HG03045 (cell line): ENCODE measurements around the gene RHBDD1.
"Not testable (repeated sequence)": the region's sequence is repeated elsewhere in the genome, so short reads cannot be mapped to it uniquely, and the experiment has no call there.

Experiments used
- ATAC-seq: cut with Tn5 transposase; IDR thresholded peaks from one replicate; pipeline ENCODE4 v1.9.1; 2021; ENCODE audit warnings: mild to moderate bottlenecking, moderate library complexity; ENCODE audit not compliant: unreplicated experiment

Gene RHBDD1

GRCh38 chr2:226839951-226840350 is 4.1 kb downstream of the RHBDD1 start:
- ATAC-seq, result no peak

DNA sequence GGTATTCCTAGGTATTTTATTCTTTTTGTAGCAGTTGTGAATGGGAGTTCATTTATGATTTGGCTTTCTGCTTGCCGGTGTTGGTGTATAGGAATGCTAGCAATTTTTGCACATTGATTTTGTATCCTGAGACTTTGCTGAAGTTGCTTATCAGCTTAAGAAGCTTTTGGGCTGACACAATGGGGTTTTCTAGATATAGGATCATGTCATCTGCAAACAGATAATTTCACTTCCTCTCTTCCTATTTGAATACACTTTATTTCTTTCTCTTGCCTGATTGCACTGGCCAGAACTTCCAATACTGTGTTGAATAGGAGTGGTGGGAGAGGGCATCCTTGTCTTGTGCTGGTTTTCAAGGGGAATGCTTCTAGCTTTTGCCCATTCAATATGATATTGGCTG is 7.1 kb downstream of the RHBDD1 start:
- not testable (repeated sequence) for ATAC-seq

DNA sequence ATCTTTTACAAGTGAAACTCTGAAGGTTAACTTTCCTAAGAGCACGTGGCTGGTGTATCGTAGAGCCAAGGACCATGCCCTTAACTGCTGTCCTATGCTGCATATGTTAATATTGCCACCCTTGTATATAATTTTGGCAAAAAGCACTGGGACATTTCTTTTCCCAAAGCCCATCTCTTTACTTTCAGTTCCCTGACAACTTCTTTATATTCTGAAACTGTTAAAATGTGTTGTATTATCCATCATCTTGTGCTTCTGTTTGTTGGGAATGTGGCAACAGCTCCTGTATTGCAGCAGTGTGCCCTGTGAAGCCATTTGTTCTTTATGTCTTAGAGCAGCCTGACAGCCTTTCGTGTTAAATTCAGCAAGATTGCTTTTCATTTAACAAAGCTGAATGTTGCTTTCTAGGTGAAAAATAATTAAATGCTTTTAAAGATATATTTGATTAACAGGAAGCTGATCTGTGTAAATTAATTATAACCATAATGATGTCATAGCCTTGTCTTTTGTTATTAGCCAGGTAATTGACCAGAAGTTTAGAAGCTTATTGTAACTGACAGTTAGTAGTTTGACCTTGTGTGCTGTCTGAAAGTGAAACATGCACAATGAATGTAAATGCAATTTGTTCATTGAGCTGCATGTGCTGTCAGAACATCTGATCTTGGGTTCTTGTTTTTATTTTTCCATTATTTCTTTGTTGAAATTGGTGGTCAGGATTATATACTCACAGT is 9.7 kb downstream of the RHBDD1 start:
- no peak for ATAC-seq

GRCh38 chr2:226847090-226847489 is 11.2 kb downstream of the RHBDD1 start:
- ATAC-seq, result no peak

DNA sequence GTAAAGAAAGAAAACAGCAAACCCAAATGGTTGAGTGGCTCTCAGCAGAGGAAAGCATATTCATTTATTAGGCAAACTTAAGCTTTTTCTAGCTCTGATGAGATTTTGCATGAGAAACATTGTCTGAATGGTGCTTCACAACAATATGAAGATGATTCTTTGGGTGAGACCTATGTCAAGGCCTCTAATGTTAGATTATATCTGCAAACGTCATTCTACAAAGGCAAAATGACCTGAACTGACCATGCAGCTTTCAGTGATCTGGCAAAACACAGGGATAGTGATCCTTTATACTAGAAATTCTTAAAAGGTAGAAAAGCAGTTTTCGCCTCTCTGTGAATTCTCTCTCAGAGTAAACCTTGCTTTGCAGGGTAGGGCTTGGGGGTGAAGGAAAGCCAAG is 11.7 kb downstream of the RHBDD1 start:
- ATAC-seq, result no peak

DNA sequence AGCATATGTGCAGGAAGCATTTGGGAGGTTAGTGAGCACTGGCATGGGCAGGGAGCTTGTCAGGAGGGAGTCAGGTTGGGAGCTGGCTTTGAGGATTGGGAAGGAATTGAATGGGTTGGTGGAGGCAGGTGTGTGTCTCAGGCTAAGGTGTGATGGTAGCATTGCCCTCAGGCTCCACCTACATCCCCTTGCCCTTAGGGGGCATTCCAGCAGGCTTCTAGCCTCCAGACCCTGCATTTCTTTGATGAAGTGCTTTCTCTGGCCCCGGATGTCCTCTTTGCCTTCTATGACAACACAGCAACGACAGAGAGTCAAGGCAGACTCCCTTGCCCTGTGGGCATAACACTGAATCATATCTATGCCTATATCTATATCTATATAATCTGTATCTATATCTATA is 13.5 kb downstream of the RHBDD1 start:
- ATAC-seq, result no peak

DNA sequence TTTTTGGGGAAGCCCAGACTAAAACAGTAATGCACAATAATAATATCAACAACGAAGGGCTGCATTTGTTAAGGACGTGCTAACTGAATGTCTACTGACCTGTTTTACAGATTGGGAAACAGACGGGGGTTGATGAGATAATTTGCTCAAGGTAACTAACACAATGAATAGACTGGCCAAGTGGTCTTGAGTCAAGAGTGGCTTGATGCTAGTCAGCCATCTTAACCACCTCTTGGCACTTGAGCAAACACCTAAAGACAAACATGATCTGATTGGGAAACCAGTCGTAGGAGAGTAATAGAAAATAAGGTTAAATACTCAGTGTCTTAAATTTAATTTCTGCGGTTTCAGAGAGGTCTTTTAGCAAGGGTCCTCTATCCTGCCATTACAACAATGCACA is 14.2 kb downstream of the RHBDD1 start:
- ATAC-seq, result no peak

- no peak for ATAC-seq
Observed at GRCh38 chr2:226855787-226856186, 19.9 kb downstream of the RHBDD1 start.

DNA sequence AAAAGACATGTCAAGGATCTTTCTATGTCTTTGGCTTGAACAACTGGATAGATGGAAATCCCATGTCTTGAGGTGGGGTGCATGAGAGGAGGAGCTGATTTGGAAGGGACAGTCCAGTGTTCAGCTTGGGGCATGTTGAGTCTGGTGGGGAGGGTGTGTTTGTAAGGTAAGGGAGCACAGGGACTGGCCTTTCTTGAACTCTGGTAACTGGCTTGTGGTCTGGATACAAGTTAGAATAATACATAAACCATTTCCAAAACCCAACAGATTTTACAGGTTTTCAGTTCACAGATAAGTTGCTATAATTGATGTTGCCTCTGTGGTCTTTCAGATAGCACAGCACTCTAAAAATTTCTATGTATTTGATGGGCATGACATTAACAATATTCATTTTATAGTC is 24.2 kb downstream of the RHBDD1 start:
- no peak for ATAC-seq

DNA sequence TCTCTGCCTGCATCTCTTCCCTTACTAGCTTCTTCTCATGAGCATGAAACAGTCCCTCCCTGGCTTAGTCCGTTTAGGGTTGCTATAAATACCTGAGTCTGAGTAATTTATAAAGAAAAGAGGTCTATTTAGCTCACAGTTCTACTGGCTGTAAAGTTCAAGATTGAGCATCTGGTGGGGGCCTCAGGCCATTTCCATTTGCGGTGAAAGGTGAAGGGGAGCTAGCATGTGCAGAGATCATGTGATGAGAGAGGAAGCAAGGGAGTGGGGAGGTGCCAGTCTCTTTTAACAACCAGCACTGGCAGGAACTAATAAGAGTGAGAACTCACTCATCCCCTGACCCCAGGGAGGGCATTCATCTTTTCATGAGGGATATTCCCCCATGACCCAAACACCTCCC is 26.8 kb downstream of the RHBDD1 start:
- peak; percentile 65 for ATAC-seq

DNA sequence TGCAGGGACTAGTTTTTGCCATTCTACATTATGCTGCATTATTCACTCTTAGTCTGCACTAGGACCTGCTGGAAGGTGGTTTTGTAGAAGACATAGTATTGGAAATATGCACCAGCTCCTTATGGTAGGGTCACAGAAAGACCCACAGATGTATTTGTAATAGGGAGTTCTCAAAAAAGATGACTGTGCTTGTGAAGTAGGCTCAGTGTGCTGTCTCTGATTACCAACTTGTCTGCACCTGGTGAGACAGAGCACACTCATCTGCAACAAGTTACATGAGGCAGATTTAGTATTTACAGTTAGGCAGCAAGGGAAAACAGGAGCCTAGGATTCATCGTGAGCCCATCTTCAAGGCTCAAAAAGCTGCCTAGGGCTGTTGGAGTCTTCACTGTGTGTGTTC is 29.4 kb downstream of the RHBDD1 start:
- no peak for ATAC-seq

DNA sequence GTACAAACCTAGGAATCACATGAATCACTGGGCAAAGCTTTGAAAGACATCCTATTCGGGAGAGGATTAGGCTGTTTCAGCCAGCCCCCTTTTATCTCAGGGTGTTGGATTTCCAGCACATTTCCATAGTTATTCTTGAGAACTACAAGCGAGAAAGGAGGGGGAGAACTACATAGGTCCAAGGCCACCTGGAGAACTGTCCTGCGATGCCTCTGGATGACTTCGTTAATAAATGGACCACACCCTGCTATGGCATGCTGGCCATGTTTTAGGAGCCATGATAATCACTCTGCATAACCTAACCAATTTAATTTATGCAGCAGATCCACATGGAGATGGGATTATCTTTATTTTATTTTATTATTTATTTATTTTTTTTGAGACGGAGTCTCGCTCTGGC is 29.9 kb downstream of the RHBDD1 start:
- ATAC-seq, result no peak

- ATAC-seq, result no peak
Observed at GRCh38 chr2:226868331-226869162, 32.7 kb downstream of the RHBDD1 start.

GRCh38 chr2:226869371-226869770 is 33.5 kb downstream of the RHBDD1 start:
- ATAC-seq, result no peak

DNA sequence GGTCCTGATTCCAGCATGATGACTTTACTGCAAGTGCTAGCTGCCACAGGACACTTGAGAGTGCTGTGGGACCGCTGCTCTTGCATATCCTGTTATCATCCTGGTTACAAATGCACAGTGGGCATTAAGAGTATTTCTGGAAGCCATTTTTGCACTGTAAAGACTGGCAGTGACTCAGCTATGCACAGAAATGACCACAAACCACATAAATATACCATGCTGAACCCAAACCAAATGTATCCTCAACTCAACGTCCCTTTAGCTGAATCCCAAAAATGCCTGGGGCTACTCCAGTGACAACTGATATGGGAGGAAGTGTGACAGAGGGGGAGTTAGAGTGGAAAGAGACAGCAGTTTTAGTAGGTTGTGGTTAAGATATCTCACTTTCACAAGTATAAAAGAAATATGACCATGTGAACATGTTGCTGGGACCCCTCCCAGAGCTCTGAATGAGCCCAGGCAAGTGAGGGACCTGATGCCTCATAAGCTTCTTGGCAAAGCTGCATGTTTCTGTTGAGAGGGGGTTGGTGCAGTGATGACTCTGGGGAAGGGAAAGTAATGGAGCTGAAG is 37.3 kb downstream of the RHBDD1 start:
- ATAC-seq, result peak; percentile 45

DNA sequence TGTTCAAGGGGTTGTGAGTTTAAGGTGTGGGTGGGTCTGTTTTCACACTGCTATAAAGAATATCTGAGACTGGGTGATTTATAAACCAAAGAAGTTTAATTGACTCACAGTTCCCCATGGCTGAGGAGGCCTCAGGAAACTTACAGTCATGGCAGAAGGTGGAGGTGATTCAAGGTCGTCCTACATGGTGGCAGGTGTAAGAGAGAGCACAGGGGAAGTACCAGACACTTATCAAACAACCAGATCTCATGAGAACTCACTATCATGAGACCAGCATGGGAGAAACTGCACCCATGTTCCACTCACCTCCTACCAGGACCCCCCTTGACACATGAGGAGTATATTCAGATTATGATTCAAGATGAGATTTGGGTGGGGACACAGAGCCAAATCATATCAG is 38.0 kb downstream of the RHBDD1 start:
- no peak for ATAC-seq

DNA sequence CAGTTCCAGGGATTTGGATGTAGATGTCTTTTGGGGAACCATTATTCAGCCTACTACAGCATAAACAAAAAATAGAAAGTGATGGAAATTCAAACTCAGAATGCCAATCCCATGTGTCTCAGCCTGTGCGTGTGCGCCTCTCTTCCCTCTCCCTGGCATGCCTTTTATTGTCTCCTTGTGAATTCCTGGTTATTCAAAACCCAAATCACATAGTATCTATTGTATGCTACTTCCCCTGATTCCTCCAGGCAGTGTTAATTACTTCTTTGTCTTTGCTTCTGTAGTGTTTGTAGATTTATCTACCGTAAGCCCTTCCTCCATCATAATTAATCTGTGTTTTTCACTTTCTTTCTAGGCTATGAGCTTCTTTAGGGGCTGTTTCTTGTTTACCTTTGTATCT is 38.9 kb downstream of the RHBDD1 start:
- no peak for ATAC-seq

GRCh38 chr2:226875438-226876225 is 39.8 kb downstream of the RHBDD1 start:
- no peak for ATAC-seq

- no peak for ATAC-seq
Observed at GRCh38 chr2:226877491-226877890, 41.6 kb downstream of the RHBDD1 start.

DNA sequence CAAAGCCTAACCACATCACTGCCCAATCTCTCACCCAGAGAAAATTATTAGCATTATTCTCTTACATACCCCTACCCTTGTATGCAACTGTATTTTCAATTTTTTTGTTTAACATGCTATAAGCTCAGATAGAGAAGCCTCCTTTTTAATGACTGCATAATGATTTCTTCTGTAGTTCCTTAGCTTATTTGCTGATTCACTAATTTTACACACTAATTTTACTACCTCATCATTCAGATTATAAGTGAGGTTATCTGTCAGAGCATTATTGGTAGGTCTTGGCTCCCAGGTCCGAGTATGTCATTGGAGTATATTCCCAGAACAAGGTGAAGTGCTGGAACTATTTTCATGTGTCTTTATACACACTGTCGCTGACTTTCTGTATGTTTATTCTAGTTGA is 45.4 kb downstream of the RHBDD1 start:
- ATAC-seq, result no peak

DNA sequence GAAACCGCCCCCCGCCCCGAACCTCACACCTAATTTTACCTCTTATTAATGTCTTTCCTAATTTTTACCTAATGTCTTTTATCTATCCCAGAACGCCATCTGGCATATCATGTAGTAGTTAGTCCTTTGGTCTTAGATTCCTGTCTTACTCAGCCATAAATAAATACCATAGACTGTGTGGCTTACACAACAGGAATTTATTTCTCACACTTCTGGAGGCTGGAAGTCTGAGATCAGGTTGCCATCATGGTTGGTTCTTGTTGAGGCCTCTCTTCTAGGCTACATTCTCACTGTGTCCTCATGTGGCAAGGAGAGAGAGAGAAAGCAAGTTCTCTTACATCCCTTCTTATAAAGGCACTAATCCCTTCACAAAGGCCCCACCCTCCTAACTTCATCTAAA is 46.8 kb downstream of the RHBDD1 start:
- ATAC-seq, result no peak
